Progenitor cell of endocrine pancreas (in vitro differentiated cells): Measurements from ENCODE around the gene ZC3H15. TPM values are rescaled to one million over a fixed set of nuclear protein-coding genes. Genes with fewer than 3 reads are reported as not detected.
A peak's percentile ranks its signal among the peaks of the same experiment; 100 is the strongest.

Source experiments
- DNase-seq: peaks from one replicate; pipeline ENCODE4 v3.0.0; 2021; ENCODE audit warnings: low spot score; ENCODE audit not compliant: unreplicated experiment
- H3K27ac Mint-ChIP-seq: 2 replicates; pipeline ENCODE4 v1.8.0; 2021; ENCODE audit warnings: mild to moderate bottlenecking, moderate library complexity, mixed read lengths
- H3K27me3 Mint-ChIP-seq: 2 replicates; pipeline ENCODE4 v1.8.0; 2021; ENCODE audit warnings: mixed read lengths
- H3K36me3 Mint-ChIP-seq: 2 replicates; pipeline ENCODE4 v1.8.0; 2022; ENCODE audit warnings: mixed read lengths; ENCODE audit not compliant: insufficient read depth
- H3K4me1 Mint-ChIP-seq: 2 replicates; pipeline ENCODE4 v1.8.0; 2021; ENCODE audit warnings: low read depth, mixed read lengths
- H3K4me3 Mint-ChIP-seq: 2 replicates; pipeline ENCODE4 v1.8.0; 2021; ENCODE audit warnings: low read depth, mild to moderate bottlenecking, moderate library complexity, mixed read lengths
- H3K9me3 Mint-ChIP-seq: 2 replicates; pipeline ENCODE4 v1.8.0; 2021; ENCODE audit warnings: low read depth, mixed read lengths
- total RNA-seq: library from RNA; stranded (reverse); gene quantifications from 2 replicates; pipeline ENCODE4 v1.2.1, GENCODE V29; 2021
- TF ChIP-seq, protein P1 (sequence below): fragments of 200-600 bp; sonication (generic); IDR thresholded peaks from one replicate; pipeline ENCODE4 v1.5.0; 2021; ENCODE audit warnings: antibody characterized with exemption, mild to moderate bottlenecking; ENCODE audit not compliant: unreplicated experiment

The ZC3H15 gene
- total RNA-seq, 1 donor from 2014 or later: 55.4 TPM

DNA sequence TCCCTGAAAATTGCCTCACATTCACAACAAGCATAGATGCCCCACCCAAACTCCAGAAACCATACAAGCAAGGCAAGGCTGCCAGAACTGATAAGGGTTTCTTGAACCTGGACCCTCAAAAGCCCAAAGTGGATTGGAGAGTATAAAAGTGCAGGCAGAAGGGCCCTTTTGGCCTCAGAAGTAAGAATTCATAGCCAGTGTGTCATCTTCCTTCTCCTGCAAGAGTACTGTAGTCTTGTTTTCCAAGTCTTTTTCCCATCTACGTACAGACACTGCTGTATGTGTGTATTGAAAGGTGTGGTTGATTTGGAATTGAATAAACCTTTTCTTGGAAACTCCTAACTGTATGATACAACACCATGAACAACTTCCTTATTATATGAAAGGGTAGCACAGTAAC is 46.8 kb downstream of the ZC3H15 start:
- H3K4me1 Mint-ChIP-seq: peaks cover 14% of the 10 kb centered on the region
- H3K27ac Mint-ChIP-seq: no peak overlapping the region
- H3K9me3 Mint-ChIP-seq: no peaks in the 10 kb centered on the region
- TF ChIP-seq, protein P1, sequence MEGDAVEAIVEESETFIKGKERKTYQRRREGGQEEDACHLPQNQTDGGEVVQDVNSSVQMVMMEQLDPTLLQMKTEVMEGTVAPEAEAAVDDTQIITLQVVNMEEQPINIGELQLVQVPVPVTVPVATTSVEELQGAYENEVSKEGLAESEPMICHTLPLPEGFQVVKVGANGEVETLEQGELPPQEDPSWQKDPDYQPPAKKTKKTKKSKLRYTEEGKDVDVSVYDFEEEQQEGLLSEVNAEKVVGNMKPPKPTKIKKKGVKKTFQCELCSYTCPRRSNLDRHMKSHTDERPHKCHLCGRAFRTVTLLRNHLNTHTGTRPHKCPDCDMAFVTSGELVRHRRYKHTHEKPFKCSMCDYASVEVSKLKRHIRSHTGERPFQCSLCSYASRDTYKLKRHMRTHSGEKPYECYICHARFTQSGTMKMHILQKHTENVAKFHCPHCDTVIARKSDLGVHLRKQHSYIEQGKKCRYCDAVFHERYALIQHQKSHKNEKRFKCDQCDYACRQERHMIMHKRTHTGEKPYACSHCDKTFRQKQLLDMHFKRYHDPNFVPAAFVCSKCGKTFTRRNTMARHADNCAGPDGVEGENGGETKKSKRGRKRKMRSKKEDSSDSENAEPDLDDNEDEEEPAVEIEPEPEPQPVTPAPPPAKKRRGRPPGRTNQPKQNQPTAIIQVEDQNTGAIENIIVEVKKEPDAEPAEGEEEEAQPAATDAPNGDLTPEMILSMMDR: no peak
- no peaks in the 10 kb centered on the region for H3K36me3 Mint-ChIP-seq
- H3K4me3 Mint-ChIP-seq: no peak overlapping the region
- H3K27me3 Mint-ChIP-seq: no peaks in the 10 kb centered on the region
- no peak for DNase-seq

DNA sequence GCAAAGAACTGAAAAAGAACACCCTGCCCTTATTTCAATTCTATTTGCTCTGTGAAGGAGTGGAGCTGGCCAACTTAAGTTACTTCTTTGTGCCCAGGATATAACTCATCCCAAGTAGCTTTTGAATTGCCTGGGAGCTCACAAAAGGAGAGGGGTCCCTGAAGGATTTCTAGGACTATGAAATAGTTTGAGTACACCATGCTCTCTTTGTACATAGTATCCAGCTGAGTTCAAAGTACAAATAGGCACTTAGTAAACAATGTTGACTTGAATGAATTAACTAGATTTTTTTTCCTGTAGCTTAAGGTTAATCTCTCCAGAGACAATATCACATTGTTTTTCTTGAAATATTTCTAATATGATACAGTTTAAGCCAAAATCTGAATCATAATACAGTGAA is 47.7 kb downstream of the ZC3H15 start:
- Mint-ChIP-seq H3K36me3 (no peaks in the 10 kb centered on the region), H3K27me3 (no peaks in the 10 kb centered on the region), H3K4me3 (no peak overlapping the region), H3K9me3 (no peaks in the 10 kb centered on the region), H3K4me1 (peaks cover 14% of the 10 kb centered on the region), H3K27ac (no peak overlapping the region)
- no peak for DNase-seq
- TF ChIP-seq, protein P1: no peak

DNA sequence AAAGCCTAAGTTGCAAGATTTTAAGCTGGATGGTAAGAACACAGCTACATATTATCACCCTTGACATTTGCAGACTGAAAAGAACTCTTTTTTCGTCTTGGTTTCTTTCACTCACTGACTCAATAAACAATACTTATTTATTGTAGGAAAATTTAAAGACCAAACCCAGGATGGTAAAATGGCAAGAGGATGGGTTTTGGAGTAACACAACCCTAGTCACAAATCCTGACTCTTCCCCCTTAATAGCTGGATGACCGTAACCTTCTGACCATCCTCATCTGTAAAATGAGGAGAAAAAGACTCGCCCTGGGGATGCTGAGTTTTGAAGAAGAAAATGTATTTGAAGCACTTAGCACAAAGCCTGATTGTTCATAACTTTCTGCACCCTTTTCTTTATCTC is 48.3 kb downstream of the ZC3H15 start:
- Mint-ChIP-seq H3K4me3 (no peak overlapping the region), H3K27me3 (no peaks in the 10 kb centered on the region), H3K9me3 (no peaks in the 10 kb centered on the region), H3K4me1 (peaks cover 14% of the 10 kb centered on the region), H3K27ac (no peak overlapping the region), H3K36me3 (no peaks in the 10 kb centered on the region)
- no peak for DNase-seq
- TF ChIP-seq, protein P1: no peak

DNA sequence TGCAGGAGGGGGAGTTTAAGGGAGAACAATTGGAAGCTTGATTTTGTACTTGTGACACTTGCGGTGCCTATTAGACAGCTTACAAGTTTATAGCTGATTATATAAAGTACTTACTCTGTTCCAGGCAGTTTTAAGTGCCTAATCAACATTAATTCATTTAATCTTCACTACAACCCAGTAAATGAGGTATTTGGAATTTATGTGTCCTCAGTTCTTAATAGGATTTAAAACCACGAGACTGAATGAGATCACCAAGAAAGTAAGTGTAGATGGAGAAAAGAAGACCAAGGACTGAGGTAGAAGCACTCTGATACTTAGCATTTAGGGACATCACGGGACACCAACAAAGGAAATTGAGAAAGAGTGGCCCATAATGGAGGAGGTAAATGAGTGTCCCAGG is 49.8 kb downstream of the ZC3H15 start:
- Mint-ChIP-seq H3K4me3 (no peak overlapping the region), H3K9me3 (no peaks in the 10 kb centered on the region), H3K27me3 (no peaks in the 10 kb centered on the region)

DNA sequence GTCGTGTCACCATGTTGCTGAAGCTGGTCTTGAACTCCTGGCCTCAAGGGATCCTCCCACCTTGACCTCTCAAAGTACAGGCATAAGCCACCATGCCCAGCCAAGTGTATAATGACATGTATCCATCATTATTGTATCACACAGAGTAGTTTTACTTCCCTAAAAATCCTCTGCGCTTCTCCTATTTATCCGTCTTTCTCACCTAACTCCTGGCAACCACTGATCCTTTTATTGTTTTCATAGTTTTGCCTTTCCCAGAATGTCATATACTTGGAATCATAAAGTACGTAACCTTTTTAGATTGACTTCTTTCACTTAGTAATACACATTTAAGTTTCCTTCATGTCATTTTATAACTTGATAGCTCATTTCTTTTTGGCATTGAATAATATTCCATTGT is 51.0 kb downstream of the ZC3H15 start:
- no peak for DNase-seq
- H3K4me1 Mint-ChIP-seq: peaks cover 22% of the 10 kb centered on the region
- no peak overlapping the region for H3K4me3 Mint-ChIP-seq
- TF ChIP-seq, protein P1: no peak
- no peaks in the 10 kb centered on the region for H3K9me3 Mint-ChIP-seq
- H3K27me3 Mint-ChIP-seq: no peaks in the 10 kb centered on the region
- H3K27ac Mint-ChIP-seq: peak overlapping the region; percentile 20
- no peaks in the 10 kb centered on the region for H3K36me3 Mint-ChIP-seq

More for the DNA sequence above, 49.8 kb downstream of the ZC3H15 start:
- no peak for DNase-seq
- Mint-ChIP-seq H3K27ac (no peak overlapping the region), H3K36me3 (no peaks in the 10 kb centered on the region), H3K4me1 (peaks cover 19% of the 10 kb centered on the region)
- TF ChIP-seq, protein P1: no peak
